ENCODE measurements around the gene RAC3.
A peak's percentile ranks its signal among the peaks of the same experiment; 100 is the strongest.
"Not testable (repeated sequence)": the region's sequence is repeated elsewhere in the genome, so short reads cannot be mapped to it uniquely, and the experiment has no call there.

RAC3 gene

GRCh38 chr17:82037092-82037888, 5.8 kb downstream of the RAC3 start, which contains the start of gene DCXR:
DCXR (minus strand) TSS chr17:82037697; CDS start chr17:82037682, 15 bp downstream.
- peak within 1 kb of the TSS; percentile 80 for H3K4me3 ChIP-seq (ENCODE audit: low read length)
- TF ChIP-seq, protein P1, sequence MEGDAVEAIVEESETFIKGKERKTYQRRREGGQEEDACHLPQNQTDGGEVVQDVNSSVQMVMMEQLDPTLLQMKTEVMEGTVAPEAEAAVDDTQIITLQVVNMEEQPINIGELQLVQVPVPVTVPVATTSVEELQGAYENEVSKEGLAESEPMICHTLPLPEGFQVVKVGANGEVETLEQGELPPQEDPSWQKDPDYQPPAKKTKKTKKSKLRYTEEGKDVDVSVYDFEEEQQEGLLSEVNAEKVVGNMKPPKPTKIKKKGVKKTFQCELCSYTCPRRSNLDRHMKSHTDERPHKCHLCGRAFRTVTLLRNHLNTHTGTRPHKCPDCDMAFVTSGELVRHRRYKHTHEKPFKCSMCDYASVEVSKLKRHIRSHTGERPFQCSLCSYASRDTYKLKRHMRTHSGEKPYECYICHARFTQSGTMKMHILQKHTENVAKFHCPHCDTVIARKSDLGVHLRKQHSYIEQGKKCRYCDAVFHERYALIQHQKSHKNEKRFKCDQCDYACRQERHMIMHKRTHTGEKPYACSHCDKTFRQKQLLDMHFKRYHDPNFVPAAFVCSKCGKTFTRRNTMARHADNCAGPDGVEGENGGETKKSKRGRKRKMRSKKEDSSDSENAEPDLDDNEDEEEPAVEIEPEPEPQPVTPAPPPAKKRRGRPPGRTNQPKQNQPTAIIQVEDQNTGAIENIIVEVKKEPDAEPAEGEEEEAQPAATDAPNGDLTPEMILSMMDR (IDR thresholded peaks at IDR 0.05; ENCODE audit: insufficient read depth, low read depth, low read length, missing control alignments) = peak; percentile 48
- DNase-seq (ENCODE audit: low read depth) = peak; percentile 99

GRCh38 chr17:82037889-82038195, 6.4 kb downstream of the RAC3 start:
- DNase-seq (ENCODE audit: low read depth) = no peak
- peak overlapping the region; percentile 80 for H3K4me3 ChIP-seq (ENCODE audit: low read length)
- TF ChIP-seq, protein P1 (IDR thresholded peaks at IDR 0.05; ENCODE audit: insufficient read depth, low read depth, low read length, missing control alignments) = no peak

GRCh38 chr17:82038796-82039409, 7.4 kb downstream of the RAC3 start:
- H3K4me3 ChIP-seq (ENCODE audit: low read length); DNase-seq (ENCODE audit: low read depth): not testable (repeated sequence)

DNA sequence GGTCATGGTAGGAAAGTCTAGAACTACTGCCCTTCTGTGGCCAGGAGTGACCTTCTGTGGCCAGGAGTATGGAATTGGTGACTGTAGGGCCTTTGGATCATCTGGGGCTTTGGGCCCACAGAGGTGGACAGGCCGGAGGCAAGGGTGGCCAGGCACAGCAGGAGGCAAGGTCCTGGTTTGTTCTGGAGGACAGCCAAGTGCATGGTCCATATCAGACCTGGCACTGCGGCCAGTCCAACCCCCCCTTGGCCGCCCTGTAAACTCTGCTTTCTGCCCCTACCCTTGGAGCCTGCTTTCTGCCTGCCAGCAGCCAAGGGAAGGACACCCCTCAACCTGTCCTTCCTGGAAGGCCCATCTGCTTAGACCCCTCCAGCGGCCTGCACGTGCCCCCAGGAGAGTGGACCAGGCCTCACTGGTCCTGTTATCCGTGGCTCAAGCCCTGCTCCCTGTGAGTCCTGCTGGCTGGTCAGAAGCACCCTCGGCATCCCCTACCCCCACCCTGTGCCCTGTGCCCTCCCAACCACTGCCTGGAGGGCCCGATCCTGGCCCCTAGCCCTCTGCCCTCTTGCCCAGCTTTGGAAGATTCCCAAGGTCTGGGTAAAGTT, 8.3 kb downstream of the RAC3 start:
- DNase-seq (ENCODE audit: low read depth) = no peak
- TF ChIP-seq, protein P1 (IDR thresholded peaks at IDR 0.05; ENCODE audit: insufficient read depth, low read depth, low read length, missing control alignments) = no peak
- no peak overlapping the region for H3K4me3 ChIP-seq (ENCODE audit: low read length)

DNA sequence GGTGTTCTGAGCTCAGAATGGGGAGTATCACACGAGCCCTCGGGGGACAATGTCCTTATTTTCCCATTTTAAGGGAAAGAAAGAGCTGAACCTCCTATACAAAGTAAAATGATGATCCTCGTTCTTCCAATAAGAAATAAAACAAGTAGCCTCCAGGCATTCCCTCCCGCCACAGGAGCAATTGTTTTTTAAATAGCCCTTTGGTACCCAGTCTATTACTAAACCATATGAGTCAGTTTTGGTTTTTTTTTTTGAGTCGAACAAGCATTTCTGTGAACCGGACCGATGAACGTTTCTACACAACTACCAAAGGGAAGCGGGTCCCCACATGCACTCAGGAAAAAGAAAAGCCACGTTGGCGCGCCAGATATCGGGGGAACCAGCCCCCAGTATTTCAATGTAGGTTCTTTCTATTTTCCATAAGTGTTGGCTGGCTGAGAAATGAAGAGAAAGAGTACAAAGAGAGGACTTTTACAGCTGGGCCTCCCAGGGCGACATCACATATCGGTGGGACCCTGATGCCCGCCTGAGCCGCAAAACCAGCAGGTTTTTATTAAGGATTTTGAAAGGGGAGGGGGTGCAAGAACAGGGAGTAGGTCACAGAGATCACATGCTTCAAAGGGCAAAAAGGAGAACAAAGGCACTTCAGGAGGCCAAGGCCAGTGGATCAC, 9.8 kb downstream of the RAC3 start:
- TF ChIP-seq, protein P1 (IDR thresholded peaks at IDR 0.05; ENCODE audit: insufficient read depth, low read depth, low read length, missing control alignments) = no peak
- peak; percentile 50 for DNase-seq (ENCODE audit: low read depth)
- no peak overlapping the region for H3K4me3 ChIP-seq (ENCODE audit: low read length)

DNA sequence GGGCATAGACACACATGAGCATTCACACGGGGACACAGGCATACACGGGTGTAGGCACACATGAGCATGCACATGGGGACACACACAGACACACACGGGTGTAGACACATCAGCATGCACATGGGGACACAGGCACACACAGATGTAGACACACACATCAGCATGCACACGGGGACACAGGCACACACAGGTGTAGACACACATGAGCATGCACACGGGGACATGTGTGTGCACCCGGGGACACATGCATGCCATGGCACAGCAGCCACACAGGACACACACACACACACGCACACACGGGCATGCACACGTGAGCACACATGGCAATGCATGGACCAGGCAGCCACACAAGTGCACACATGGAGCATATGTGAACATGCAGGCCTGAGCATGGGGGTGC, 11.2 kb downstream of the RAC3 start:
- DNase-seq (ENCODE audit: low read depth) = no peak
- TF ChIP-seq, protein P1 (IDR thresholded peaks at IDR 0.05; ENCODE audit: insufficient read depth, low read depth, low read length, missing control alignments) = no peak
- H3K4me3 ChIP-seq (ENCODE audit: low read length) = no peak overlapping the region

DNA sequence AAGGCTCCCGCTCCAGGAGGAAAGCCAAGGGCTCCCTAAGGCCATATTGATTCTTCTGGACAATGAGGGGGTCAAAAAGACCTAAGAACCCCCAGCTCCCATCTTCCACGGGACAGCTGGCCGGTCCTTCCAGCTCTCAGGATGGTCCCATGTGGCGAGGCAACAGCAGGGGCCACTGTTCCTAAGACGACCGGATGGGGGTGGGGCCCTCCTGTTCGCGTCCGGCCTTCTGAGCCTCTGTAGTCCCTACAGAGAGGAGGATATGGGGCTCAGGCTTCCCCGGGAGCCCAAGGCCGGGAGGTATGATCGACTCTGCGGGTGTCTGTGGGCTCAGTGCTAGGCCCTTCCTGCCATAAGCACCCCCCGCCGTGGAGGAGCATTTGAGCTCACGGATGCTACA, 12.0 kb downstream of the RAC3 start:
- no peak overlapping the region for H3K4me3 ChIP-seq (ENCODE audit: low read length)
- no peak for DNase-seq (ENCODE audit: low read depth)
- TF ChIP-seq, protein P1 (IDR thresholded peaks at IDR 0.05; ENCODE audit: insufficient read depth, low read depth, low read length, missing control alignments) = no peak
